Measurements from ENCODE around the gene SEC63. TPM values are rescaled to one million over a fixed set of nuclear protein-coding genes. Genes with fewer than 3 reads are reported as not detected.

Gene SEC63
- polyA plus RNA-seq, 1 of the 3 experiments (the other 2 are of a cell fraction), result 13.2 TPM

DNA sequence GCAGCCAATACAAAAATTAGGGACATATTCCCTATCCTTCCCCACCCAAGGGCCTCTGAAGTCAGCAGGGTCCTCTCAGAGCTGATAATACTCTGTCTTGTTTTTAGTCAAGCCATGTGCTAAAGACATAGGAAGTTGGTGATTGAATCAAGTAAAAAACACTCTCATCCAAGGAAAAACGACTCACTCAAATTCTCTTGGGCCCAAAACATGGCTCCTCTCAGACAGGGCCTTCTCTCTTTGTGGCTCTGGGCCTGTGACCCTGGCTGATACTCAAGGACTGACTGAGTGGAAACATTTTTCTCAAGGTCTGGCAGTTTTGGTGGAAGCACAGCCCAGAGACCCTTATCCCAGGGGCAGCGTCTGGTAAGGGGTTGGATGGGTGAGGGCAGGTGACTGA is 127.9 kb downstream of the SEC63 start:
- no peaks in the 10 kb centered on the region for H4K20me1 ChIP-seq (ENCODE audit: insufficient read depth)
- no peak overlapping the region for H3K4me3 ChIP-seq (ENCODE audit: low read depth in 2 of 2, low read length in 1 of 2)
- H3K79me2 ChIP-seq (ENCODE audit: insufficient read depth), result no peaks in the 10 kb centered on the region
- no peaks in the 10 kb centered on the region for H3K36me3 ChIP-seq (replicated peaks in 1 of 2; ENCODE audit: control insufficient read depth in 1 of 2, insufficient read depth in 2 of 2, low read length in 1 of 2)
- ChIA-PET CTCF (interaction anchor here (10.9 kb wide), 1 partner anchor 18 kb away, joined by 59 read pairs; no protein-coding TSS in a partner anchor), POLR2A (no interaction called here)
- no peak overlapping the region for H2AFZ ChIP-seq (ENCODE audit: low read depth)
- TF ChIP-seq FOXJ3 (CRISPR knock-in tag; IDR thresholded peaks at IDR 0.05) (no peak), RAD21 (IDR thresholded peaks at IDR 0.05; ENCODE audit: low read length) (no peak), TEAD4 (IDR thresholded peaks at IDR 0.05; ENCODE audit: borderline replicate concordance, insufficient read depth) (no peak), NRF1 (IDR thresholded peaks at IDR 0.05; ENCODE audit: low read depth, low read length) (no peak), RCOR1 (IDR thresholded peaks at IDR 0.05; ENCODE audit: low read length) (no peak), GABPA (IDR thresholded peaks at IDR 0.05; ENCODE audit: low read depth) (no peak), CHD2 (IDR thresholded peaks at IDR 0.05; ENCODE audit: low read length, partially characterized antibody) (no peak), SMC3 (IDR thresholded peaks at IDR 0.05; ENCODE audit: low read depth, low read length) (no peak), SIN3A (IDR thresholded peaks at IDR 0.05; ENCODE audit: borderline replicate concordance, low read depth, low read length) (no peak), FOSL2 (IDR thresholded peaks at IDR 0.05; ENCODE audit: borderline replicate concordance, low read depth) (no peak), FOXM1 (IDR thresholded peaks at IDR 0.05; ENCODE audit: low read depth) (no peak), ELF1 (IDR thresholded peaks at IDR 0.05) (no peak), RFX5 (IDR thresholded peaks at IDR 0.05; ENCODE audit: low read length) (no peak), YY1 (IDR thresholded peaks at IDR 0.05; ENCODE audit: low read depth) (no peak)
- TF ChIP-seq, protein P1, sequence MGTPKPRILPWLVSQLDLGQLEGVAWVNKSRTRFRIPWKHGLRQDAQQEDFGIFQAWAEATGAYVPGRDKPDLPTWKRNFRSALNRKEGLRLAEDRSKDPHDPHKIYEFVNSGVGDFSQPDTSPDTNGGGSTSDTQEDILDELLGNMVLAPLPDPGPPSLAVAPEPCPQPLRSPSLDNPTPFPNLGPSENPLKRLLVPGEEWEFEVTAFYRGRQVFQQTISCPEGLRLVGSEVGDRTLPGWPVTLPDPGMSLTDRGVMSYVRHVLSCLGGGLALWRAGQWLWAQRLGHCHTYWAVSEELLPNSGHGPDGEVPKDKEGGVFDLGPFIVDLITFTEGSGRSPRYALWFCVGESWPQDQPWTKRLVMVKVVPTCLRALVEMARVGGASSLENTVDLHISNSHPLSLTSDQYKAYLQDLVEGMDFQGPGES (IDR thresholded peaks at IDR 0.05; ENCODE audit: low read depth, low read length), result no peak
- TF ChIP-seq, protein P2, sequence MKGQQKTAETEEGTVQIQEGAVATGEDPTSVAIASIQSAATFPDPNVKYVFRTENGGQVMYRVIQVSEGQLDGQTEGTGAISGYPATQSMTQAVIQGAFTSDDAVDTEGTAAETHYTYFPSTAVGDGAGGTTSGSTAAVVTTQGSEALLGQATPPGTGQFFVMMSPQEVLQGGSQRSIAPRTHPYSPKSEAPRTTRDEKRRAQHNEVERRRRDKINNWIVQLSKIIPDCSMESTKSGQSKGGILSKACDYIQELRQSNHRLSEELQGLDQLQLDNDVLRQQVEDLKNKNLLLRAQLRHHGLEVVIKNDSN (IDR thresholded peaks at IDR 0.05; ENCODE audit: borderline replicate concordance, low read depth), result no peak
- TF ChIP-seq, protein P3, sequence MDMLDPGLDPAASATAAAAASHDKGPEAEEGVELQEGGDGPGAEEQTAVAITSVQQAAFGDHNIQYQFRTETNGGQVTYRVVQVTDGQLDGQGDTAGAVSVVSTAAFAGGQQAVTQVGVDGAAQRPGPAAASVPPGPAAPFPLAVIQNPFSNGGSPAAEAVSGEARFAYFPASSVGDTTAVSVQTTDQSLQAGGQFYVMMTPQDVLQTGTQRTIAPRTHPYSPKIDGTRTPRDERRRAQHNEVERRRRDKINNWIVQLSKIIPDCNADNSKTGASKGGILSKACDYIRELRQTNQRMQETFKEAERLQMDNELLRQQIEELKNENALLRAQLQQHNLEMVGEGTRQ (IDR thresholded peaks at IDR 0.05; ENCODE audit: borderline replicate concordance, low read depth, low read length), result no peak
- TF ChIP-seq, protein P4, sequence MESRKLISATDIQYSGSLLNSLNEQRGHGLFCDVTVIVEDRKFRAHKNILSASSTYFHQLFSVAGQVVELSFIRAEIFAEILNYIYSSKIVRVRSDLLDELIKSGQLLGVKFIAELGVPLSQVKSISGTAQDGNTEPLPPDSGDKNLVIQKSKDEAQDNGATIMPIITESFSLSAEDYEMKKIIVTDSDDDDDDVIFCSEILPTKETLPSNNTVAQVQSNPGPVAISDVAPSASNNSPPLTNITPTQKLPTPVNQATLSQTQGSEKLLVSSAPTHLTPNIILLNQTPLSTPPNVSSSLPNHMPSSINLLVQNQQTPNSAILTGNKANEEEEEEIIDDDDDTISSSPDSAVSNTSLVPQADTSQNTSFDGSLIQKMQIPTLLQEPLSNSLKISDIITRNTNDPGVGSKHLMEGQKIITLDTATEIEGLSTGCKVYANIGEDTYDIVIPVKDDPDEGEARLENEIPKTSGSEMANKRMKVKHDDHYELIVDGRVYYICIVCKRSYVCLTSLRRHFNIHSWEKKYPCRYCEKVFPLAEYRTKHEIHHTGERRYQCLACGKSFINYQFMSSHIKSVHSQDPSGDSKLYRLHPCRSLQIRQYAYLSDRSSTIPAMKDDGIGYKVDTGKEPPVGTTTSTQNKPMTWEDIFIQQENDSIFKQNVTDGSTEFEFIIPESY (IDR thresholded peaks at IDR 0.05; ENCODE audit: borderline replicate concordance, low read depth), result no peak
- H3K27ac ChIP-seq (ENCODE audit: low read depth in 2 of 2, low read length in 1 of 2), result no peak overlapping the region
- no peaks in the 10 kb centered on the region for H3K9me3 ChIP-seq
- no peak overlapping the region for H3K9ac ChIP-seq
- H3F3A ChIP-seq (replicated peaks; ENCODE audit: insufficient read depth), result no peaks in the 10 kb centered on the region
- no peak overlapping the region for H3K4me2 ChIP-seq
- DNase-seq, result no peak
- peaks cover 0 to under 1% of the 10 kb centered on the region in 2 experiments; a peak in 1 of 4 replicates for H3K4me1 ChIP-seq (ENCODE audit: control insufficient read depth in 1 of 2, insufficient read depth in 2 of 2, low read depth in 1 of 2, low read length in 1 of 2)
- 33% methylated on average over 2 of the region's 2 CpGs for WGBS (ENCODE audit: low lambda C conversion rate)
- H3K27me3 ChIP-seq (ENCODE audit: insufficient read depth), result no peaks in the 10 kb centered on the region; the same call in 1 of the 2 replicates
- H3K9me2 ChIP-seq, result no peaks in the 10 kb centered on the region

Measured in SK-N-SH (cell line).